GM21381 (cell line): Measurements from ENCODE around the gene SF3B2.
"Not testable (repeated sequence)": the region's sequence is repeated elsewhere in the genome, so short reads cannot be mapped to it uniquely, and the experiment has no call there.

ENCODE experiments used
- ATAC-seq: cut with Tn5 transposase; IDR thresholded peaks from one replicate; pipeline ENCODE4 v1.9.1; 2021; ENCODE audit warnings: mild to moderate bottlenecking, moderate library complexity; ENCODE audit not compliant: unreplicated experiment

Gene SF3B2

DNA sequence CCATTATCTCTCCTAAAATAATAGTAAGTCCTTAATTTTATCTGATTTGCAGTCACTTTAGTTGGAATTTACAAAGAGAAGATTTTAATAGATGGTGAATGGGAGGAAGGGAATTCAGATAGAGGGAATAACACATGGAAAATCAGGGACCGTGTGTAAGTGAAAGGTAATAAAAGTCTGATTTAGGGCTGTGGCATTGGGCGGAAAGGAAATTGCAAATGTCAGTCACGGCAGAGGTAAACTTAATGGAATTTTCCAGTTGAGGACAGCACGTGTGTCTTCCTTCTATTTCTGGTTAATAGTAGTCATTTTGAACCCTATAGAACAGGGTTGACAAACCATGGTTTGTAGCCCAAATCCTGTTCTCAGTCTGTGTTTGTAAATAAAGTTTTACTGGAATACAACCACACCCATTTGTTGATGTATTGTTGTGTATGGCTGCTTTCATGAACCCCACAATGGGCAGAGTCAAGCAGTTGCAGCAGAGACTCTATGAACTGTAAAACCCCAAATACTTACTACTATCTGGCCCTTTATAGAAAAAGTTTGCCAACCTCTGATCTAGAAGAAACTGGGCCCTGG, 52.0 kb downstream of the SF3B2 start:
- no peak for ATAC-seq

DNA sequence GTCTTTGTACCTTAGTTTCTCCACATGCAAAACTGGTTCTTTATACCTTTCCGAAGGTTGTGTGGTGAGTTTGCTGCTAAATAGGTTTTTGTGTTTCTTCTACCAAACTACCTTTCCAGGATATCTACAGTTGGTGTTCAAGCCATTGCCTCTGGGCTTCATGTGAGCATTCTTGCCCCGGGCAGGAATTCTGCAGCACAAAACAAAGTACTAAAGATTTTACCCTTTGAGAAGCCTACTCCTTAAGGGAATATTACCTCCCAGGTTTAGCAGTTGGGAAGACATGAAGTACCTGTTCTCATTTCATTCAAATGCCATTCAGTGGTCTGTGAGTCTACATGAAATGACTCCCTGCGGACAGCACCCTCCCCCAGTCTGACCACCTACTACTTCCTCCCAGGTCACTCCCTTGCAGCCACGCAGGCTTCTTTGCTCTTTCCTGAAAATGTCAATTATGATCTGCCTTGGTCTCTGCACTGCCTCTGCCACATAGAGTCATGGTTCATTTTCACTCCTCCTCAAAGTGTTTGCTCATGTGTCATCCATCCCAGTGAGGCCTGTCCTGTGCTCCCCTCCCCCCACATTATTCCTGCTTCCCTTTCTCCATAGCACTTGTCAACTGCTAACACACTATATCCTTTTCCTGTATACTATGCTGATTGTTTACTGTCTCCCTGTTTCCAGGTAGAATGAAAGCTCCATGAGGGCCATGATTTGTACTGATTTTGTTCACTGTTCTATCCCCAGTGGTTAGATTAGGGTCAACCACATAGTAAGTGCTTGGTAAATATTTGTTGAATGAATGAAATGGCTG, 54.8 kb downstream of the SF3B2 start:
- ATAC-seq = no peak

DNA sequence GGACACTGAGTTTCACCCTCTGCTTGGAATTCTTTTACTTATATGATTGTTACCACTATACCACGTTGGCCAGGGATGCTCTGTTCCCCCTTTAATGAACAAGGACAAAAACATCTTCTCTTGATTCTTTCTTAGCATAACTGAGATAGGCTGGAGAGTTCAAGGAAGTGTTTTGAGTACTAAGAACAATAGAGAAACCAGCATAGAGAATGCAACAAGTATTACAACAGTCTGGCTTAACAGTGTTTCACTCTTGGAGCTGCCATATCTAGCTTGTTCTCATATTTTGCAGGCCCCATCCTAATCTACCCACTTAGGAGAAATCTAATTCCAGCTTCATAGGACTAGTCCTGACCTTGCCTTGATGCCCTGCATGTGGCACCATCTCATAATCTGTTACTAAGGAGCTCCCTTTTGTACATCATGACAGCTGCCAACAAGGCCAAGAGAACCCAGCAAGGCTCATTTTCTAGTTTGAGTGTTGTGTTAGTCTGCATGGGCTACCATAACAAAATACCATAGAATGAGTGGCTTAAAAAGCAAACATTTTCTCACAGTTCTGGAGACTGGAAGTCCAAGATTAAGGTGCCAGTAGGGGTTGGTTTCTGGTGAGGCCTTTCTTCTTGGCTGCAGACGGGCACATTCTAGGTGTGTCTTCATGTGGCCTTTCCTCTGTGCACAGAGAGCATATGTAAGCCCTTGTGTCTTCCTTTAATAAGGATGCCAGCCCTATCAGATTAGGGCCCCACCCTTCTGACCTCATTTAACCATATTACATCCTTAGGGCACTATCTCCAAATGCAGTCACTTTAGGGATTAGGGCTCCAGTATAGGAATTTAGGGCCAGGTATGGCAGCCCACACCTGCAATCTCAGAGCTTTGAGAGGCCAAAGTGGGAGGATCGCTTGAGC, 55.7 kb downstream of the SF3B2 start:
- ATAC-seq = no peak

DNA sequence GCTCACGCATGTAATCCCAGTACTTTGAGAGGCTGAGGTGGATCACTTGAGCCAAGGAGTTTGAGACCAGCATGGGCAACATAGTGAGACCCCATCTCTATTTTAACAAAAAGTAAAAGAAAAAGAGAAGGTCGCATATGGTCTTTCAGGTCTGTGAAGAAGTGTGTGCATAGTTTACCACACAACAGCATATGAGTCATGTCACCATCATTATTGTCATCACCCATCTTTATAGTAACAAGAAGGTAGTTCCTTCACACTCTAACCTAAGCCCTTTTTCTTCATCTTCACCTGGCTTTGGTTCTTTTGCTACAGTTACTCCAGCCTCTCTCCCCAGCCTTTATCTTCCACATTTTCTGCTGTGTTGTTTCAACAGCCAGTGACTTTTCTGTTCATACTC, 57.1 kb downstream of the SF3B2 start:
- no peak for ATAC-seq

DNA sequence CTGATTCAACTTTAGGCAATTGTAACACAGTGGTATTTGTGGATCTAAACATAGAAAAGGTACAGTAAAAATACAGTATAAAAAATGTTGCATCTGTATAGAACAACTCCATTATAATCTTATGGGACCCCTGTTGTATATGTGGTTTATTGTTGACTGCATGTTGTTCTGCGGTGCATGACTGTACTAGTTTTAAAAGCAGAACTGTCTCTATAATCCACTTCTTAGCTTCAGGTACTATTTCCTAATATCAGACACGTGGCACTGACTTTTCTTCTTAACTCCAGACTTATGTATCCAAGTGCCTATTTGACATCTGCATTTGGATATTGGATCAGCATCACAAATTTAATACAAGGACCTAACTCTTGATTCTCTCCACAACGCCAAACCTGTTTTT, 59.0 kb downstream of the SF3B2 start:
- ATAC-seq = no peak

DNA sequence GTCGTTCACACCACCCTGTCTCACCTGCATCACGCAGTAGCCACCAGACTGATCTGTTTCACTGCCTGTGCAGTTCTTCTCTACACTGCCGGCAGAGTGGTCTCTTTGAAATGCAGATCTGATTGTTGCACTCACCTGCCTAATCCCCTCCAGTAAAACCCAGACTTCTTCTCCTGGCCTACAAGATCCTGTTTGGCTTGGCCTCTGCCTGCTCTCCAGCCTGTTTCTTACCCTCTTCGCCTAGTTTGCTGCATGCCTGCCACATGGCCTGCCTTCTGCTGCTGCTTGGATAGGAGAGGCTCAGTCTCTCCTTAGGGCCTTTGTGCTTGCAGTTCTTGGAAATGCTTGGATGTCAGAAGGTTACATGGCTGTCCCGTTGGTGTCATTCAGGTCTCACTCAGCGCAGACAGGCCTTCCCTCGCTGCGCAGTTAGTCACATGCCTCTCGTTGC, 59.9 kb downstream of the SF3B2 start:
- no peak for ATAC-seq

DNA sequence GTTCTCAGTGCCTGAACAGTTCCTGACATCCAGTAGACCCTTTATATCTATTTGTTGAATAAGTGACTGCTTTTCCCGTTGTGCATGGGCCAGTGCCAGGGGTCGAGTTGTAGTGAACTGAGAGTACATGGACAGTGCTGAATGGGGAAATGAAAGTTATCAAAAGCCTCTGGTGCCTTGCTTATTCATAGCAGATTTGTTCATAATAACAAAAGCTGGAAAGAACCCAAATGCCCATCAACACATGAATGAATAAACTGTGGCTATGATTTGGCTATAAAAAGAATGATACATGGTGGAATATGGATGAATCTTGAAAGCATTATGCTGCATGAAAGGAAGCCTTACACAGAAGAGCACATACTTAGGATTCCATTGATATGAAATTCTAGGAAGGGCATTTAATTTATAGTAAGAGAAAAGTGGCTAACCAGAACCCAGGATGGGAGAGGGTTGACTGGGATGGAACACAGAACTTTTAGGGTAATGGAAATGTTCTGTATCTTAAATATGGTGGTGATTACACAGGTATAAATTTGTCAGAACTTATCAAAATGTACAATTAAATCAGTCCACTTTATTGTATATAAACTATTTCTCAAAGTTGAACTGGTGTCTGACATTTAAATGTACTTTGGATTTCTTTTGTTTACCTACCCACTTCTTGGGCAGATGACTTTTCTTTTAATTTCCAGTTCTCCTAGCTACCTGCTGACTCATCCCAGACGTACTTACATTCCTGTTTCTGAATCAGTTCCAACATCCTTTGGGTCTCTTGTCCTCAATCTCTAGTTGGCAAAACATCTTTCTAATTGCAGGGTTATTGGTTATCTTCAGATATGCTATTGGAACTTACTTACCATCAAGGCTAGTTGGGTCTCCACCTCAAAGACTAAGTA, 60.7 kb downstream of the SF3B2 start:
- ATAC-seq = no peak

DNA sequence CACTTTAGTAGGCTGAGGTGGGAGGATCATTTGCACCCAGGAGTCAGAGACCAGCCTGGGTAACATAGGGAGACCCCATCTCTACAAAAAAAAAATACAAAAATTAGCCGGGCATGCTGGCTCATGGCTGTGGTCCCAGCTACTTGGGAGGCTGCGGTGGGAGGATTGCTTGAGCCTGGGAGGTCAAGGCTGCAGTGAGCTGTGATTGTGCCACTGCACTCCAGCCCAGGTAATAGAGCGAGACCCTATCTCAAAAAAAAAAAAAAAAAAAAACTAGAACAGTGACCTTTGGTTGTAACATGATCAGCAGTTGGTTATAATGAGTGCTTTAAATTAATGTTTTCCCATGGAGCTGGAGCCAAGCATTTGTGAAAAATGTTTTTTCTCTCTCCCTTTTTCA, 62.8 kb downstream of the SF3B2 start:
- ATAC-seq = not testable (repeated sequence)

DNA sequence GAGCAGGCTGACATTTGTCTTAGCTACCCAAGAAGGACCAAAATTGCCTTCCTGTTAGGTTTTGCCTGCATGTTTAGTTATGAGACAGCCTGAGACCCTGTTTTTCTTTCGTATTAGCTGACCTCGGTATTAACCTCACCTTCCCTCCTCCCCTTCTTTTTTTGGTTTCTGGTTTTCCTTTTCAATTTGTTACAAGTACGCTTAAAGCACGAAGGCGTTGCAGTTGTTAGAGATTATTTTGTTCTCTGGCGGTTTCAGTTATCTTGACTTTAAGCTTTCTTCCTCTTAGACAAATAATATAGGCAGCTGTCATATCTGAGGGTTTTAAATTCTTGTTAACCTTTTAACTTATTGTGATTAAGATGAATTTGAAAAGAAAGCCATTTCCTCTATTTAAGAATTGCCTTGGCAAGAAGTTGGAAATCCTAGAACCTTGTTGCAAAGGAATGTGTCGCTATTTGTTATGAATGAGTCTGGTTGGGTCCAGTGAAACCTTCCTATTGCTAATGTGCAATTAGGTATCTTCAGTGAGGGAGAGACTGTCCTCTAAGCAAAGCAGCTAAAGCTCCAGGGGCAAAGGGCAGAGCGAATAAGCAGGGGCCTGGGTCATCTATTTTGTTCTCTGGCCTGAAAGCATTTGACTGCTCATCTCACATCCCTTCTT, 63.6 kb downstream of the SF3B2 start:
- no peak for ATAC-seq

DNA sequence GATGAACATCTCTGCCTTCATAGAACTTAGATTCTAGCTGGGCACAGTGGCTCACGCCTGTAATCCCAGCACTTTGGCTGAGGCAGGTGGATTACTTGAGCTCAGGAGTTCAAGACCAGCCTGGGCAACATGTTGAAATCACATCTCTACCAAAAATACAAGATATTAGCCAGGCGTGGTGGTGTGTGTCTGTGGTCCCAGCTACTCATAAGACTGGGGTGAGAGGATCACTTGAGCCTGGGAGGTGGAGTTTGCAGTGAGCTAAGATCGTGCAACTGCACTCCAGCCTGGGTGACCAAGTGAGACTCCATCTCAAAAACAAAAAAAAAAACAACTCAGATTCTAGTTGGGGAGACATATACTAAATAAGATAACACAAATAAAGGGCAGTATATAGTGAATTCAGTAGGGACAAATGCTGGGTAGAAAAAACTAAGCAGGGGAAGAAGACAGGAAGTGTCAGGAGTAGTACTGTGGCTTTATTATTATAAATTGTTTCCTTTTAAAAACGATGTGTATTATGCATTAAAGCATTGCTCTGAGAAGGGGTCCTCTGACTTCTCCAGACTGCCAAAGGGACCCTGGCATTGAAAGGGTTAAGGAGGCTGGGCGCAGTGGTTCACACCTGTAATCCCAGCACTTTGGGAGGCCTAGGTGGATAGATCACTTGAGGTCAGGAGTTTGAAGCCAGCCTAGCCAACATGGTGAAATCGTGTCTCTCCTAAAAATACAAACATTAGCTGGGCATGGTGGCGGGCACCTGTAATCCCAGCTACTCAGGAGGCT, 64.6 kb downstream of the SF3B2 start:
- ATAC-seq = no peak

DNA sequence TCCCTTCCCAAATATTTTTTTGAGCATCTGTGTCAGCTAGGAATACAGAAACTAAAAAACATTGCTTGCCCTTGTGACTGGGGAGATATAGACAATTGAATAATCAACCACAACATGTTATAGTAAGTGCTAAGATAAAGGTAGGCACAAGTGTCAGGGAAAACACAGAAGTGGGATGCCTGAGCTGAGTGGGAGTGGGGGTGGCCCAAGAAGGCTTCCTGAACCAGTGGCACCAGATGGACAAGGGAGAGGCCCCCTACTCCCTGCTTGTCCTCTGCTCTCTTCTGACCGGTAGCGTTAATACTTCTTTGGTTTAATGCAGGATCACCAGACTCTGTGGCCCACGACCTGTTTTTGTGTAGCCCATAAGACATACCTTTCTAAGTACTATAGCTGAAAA, 66.7 kb downstream of the SF3B2 start:
- ATAC-seq = no peak
